ENCODE data around the gene ZNF423. TPM values are rescaled to one million over a fixed set of nuclear protein-coding genes. Genes with fewer than 3 reads are reported as not detected.
A peak's percentile ranks its signal among the peaks of the same experiment; 100 is the strongest.

The ZNF423 gene
- total and polyA plus RNA-seq, 2 donors, result 6.4 to 14.0 TPM

DNA sequence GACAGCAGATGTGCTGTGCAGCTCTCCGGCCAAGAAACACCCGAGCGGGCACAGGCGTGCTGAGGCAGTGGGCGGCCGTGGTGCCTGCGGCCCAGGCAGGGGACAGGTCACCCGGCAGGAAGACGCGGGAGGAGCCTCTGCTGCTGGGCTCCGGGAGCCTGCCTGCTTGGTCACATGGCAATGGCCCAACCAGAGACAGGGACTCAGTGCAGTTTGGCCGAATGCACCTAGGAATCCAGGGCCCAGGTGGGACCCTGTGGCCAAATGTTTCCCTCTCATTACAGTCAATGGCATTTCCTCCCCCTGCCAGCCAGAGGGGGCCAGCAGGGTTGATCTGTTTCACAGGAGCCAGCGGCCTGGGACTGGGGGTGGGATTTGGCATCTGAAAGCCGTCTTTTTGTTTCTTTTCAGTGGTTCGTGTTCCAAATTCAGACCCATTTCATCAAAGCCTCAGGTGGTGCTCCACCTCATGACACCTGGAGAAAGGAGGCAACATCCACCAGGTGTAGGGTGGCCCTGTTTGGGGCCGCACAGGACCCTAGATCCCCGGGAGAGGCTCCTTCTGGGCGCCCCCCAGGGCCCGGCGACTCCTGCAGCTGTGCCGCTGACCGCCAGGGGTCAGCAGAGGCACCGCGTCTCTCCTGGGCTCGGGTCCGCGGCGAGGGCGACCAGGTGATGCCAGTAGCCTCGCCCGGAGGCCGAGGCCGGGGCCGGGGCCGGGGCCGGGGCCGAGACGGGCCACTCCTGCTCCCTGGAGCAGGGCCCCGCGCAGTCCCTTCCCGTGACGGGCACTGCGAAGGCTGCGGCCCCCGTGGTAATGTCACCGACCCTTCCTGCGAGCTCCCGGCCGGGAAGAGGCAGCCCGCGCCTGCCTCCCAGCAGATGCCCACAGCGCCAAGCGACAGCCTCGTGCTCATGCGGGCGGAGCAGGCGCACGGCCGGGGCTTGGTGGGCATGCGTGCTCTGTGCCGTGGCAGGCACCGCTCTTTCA is 363.8 kb downstream of the ZNF423 start:
- WGBS, result 32% methylated on average over 62 of the region's 62 CpGs
- Histone ChIP-seq H3K36me3 (ENCODE audit: insufficient read depth) (no peaks in the 10 kb centered on the region), H3K4me1 (ENCODE audit: insufficient read depth) (no peaks in the 10 kb centered on the region), H3K4me3 (ENCODE audit: low read depth, low read length) (peak overlapping the region; percentile 16), H3K27ac (ENCODE audit: low read depth) (no peak overlapping the region)
- no peak for DNase-seq (ENCODE audit: extremely low spot score)

DNA sequence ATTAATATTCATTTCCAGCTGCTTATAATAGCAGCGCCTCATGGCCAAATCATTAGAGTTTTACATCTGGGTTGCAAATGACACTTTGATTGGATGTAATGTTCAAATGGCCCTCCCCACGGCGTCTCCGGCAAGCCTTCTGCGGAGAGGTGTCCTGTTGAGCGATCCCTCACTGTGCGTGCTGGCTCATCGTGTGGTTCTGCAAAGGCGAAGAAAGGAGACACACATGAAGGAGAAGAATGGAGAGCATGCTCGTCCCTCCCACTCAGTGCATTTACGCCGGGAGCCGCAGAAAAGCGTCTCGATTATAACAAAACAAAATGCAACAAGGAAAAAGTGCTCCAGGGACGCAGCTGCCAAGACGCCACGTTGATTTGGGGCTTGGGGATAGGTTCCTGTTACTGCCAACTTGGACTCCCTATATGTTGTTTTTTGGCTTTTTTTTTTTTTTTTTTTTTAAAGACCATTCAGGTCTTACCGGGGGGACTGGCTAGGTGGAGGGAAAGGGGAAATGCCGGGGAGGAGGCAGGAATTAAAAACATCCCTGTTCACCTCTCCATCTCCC is 364.7 kb downstream of the ZNF423 start:
- no peak for DNase-seq (ENCODE audit: extremely low spot score)
- Histone ChIP-seq H3K36me3 (ENCODE audit: insufficient read depth) (no peaks in the 10 kb centered on the region), H3K4me1 (ENCODE audit: insufficient read depth) (no peaks in the 10 kb centered on the region), H3K4me3 (ENCODE audit: low read depth, low read length) (no peak overlapping the region), H3K27ac (ENCODE audit: low read depth) (no peak overlapping the region)
- WGBS, result 86% methylated on average over 20 of the region's 20 CpGs

DNA sequence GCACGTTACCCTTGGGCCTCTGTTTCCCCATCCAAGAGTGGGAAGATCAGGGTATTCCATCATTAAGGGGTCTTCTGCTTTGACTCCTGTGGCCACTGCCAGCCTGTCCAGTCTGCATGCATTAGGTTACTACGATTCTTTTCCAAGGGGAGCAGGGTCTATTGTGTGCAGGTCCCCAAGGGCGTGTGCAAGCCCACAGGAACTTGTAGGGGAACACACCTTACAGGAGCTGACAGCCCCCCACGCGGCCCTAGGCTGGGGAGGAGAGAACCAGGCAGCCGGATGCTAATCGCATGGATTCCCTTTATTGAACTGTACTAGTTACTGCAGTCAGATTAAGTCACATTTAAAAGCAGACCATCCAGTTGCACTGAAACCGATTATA is 365.6 kb downstream of the ZNF423 start:
- DNase-seq (ENCODE audit: extremely low spot score), result no peak

DNA sequence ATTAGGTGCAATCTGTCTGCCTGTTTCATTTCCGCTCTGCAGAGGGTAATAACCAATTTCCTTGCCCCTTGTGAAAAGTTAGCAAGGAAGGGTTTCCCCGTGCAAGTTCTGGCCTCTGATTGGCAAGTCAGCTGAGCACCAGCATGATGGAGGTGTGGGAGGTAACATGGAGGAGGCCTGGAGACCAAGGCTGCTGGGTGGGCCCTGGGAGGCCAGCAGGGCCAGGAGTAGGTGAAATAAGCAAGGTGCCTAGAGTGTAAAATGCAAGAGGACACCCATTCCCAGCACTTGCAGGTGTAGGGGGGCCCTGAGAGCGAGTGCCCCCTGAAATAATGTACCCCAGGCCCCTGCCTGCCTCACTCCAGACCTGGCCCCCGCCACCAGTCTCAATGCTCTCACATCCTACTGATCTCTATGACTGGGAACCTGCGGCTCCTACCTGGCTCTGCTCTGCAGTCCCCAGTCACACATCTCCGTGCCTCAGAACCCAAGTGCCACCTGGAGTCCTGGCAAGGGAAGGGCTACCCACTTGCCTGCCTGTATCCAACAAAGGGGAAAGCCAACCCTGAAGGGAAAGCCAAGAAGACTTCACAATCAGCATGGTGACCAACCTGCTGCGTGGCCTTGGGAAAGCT is 366.1 kb downstream of the ZNF423 start:
- Histone ChIP-seq H3K36me3 (ENCODE audit: insufficient read depth) (no peaks in the 10 kb centered on the region), H3K4me3 (ENCODE audit: low read depth, low read length) (no peak overlapping the region), H3K4me1 (ENCODE audit: insufficient read depth) (no peaks in the 10 kb centered on the region), H3K27ac (ENCODE audit: low read depth) (no peak overlapping the region)
- 90% methylated on average over 7 of the region's 7 CpGs for WGBS
- no peak for DNase-seq (ENCODE audit: extremely low spot score)

More for the DNA sequence above, 365.6 kb downstream of the ZNF423 start:
- 92% methylated on average over 8 of the region's 8 CpGs for WGBS
- Histone ChIP-seq H3K4me3 (ENCODE audit: low read depth, low read length) (no peak overlapping the region), H3K4me1 (ENCODE audit: insufficient read depth) (no peaks in the 10 kb centered on the region), H3K27ac (ENCODE audit: low read depth) (no peak overlapping the region), H3K36me3 (ENCODE audit: insufficient read depth) (no peaks in the 10 kb centered on the region)

DNA sequence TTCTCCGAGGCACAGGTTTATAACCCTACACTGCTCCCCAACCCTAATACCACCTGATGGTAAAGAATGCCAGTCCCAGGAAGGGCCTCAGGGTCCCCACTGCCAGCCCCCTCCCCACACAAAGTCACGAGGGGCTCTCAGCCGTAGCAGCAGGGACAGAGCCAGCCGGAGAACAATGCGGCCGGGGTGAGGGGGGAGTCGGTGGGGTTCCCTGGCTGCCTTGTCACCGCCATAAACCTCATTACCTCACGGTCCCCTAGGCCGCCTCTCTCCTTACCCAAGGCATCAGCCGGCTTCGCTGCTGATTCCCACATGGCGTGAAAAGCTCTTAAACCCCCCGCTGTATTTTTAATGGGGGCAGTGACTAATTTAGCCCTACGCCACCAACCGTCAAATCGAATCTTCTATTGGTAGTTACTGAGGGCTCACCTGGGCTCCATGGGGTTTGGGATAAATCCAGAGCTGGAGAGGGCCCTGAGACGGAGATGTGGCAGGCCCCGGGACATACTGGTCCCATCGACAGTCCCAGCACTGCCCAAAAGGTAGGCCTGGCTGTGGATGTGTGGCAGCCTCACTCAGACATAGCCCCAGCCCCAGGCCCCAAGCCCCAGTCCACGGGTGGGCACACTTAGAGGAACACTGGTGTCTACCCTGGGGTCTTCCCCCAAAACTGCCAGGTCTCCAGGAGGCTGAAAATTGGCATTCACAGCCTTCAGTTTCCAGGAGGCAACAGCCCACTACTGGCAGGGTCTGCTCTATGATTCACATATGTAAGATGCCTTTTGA is 367.0 kb downstream of the ZNF423 start:
- Histone ChIP-seq H3K27ac (ENCODE audit: low read depth) (no peak overlapping the region), H3K4me1 (ENCODE audit: insufficient read depth) (no peaks in the 10 kb centered on the region), H3K36me3 (ENCODE audit: insufficient read depth) (no peaks in the 10 kb centered on the region), H3K4me3 (ENCODE audit: low read depth, low read length) (no peak overlapping the region)
- 89% methylated on average over 21 of the region's 21 CpGs for WGBS
- no peak for DNase-seq (ENCODE audit: extremely low spot score)

DNA sequence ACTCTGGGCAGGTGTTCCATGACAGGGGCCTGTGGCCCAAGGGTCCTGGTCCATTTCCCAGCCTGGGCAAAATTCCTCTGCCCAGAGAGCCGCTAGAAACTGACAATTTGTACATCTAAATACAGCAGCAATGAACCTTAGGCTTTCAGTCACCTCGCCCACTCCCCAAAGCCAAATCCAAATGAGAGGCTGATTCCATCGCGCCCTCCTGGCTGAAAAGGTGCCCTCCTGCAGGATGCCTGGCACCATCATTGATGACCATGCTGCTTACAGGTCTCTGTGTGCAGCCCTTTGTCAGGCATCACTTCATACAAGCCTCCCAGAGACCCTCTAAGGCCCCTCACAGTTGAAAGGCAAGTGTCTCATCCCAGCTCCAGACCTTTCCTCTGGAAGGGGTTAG is 367.6 kb downstream of the ZNF423 start:
- H3K27ac ChIP-seq (ENCODE audit: low read depth), result no peak overlapping the region
- no peaks in the 10 kb centered on the region for H3K4me1 ChIP-seq (ENCODE audit: insufficient read depth)
- no peak overlapping the region for H3K4me3 ChIP-seq (ENCODE audit: low read depth, low read length)
- H3K36me3 ChIP-seq (ENCODE audit: insufficient read depth), result no peaks in the 10 kb centered on the region
- no peak for DNase-seq (ENCODE audit: extremely low spot score)
- WGBS, result 92% methylated on average over 4 of the region's 4 CpGs

DNA sequence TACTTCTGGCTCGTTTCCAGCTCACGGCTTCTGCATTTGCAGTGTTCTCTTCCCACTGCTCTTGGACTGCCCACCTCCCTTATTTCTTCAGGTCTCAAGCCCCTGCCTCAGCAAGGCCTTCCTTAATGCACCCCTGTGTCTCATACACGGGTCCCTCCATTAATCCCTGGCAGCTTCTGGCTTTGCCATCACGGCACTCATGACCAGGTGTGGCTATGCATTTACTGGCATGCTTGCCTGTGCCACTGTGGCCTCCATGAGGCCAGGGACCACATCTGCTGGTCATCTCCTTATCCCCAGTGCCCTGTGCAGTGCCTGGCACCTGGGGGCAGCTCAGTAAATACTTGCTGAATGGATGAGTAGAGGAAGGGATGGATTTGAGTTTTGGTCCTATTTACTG is 368.2 kb downstream of the ZNF423 start:
- WGBS, result 80% methylated on average over 4 of the region's 4 CpGs
- Histone ChIP-seq H3K4me3 (ENCODE audit: low read depth, low read length) (no peak overlapping the region), H3K27ac (ENCODE audit: low read depth) (no peak overlapping the region), H3K4me1 (ENCODE audit: insufficient read depth) (no peaks in the 10 kb centered on the region), H3K36me3 (ENCODE audit: insufficient read depth) (no peaks in the 10 kb centered on the region)
- DNase-seq (ENCODE audit: extremely low spot score), result no peak

DNA sequence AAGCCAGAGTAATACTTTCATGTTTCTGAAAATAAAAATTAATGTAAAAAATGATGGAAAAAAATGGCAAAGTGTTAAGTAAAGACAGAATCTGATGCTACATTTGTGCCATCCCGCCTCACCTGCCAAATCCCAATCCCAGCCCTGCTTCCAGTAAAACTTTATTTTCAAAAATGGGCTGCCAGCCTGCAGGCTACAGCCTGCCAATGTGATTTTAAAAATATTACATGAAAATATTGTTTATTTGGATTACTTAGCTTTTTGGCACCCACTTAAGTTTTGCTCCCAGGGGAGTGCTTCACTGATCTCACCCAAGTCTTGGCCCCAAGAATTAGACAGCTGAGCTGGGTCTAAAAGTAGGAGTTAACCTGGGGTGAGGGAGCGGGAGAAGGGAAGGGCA is 369.5 kb downstream of the ZNF423 start:
- WGBS, result 92% methylated on average over 2 of the region's 2 CpGs
- Histone ChIP-seq H3K4me3 (ENCODE audit: low read depth, low read length) (no peak overlapping the region), H3K27ac (ENCODE audit: low read depth) (no peak overlapping the region), H3K36me3 (ENCODE audit: insufficient read depth) (no peaks in the 10 kb centered on the region), H3K4me1 (ENCODE audit: insufficient read depth) (no peaks in the 10 kb centered on the region)
- no peak for DNase-seq (ENCODE audit: extremely low spot score)

DNA sequence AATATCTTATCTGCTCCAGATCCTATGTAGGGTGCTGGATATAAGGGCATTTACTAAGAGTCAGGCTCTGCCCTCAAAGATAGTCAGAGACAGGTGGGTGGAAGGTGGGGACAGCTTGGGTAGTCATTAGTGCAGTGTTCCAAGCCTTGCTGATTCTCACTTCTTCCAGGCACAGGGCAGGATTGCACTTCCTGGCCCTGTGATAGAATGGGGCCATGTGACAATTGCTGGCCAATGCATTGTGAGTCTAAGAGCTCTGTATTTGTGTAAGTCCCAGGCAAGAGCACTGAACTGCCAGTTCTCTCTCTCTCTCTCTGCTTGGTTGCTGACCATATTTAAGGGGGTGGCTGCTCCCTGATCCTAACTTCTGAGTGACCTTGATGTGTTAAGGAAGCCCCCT is 370.2 kb downstream of the ZNF423 start:
- Histone ChIP-seq H3K36me3 (ENCODE audit: insufficient read depth) (no peaks in the 10 kb centered on the region), H3K4me1 (ENCODE audit: insufficient read depth) (no peaks in the 10 kb centered on the region), H3K27ac (ENCODE audit: low read depth) (no peak overlapping the region), H3K4me3 (ENCODE audit: low read depth, low read length) (no peak overlapping the region)
- DNase-seq (ENCODE audit: extremely low spot score), result no peak

GRCh38 chr16:49484936-49485335 is 371.0 kb downstream of the ZNF423 start:
- Histone ChIP-seq H3K4me1 (ENCODE audit: insufficient read depth) (no peaks in the 10 kb centered on the region), H3K27ac (ENCODE audit: low read depth) (no peak overlapping the region), H3K4me3 (ENCODE audit: low read depth, low read length) (no peak overlapping the region), H3K36me3 (ENCODE audit: insufficient read depth) (no peaks in the 10 kb centered on the region)
- WGBS, result 81% methylated on average over 8 of the region's 8 CpGs
- DNase-seq (ENCODE audit: extremely low spot score), result no peak

GRCh38 chr16:49484451-49484849 is 371.5 kb downstream of the ZNF423 start:
- WGBS, result 3% methylated on average over 18 of the region's 18 CpGs
- no peaks in the 10 kb centered on the region for H3K4me1 ChIP-seq (ENCODE audit: insufficient read depth)
- no peak overlapping the region for H3K27ac ChIP-seq (ENCODE audit: low read depth)
- no peaks in the 10 kb centered on the region for H3K36me3 ChIP-seq (ENCODE audit: insufficient read depth)
- no peak for DNase-seq (ENCODE audit: extremely low spot score)
- no peak overlapping the region for H3K4me3 ChIP-seq (ENCODE audit: low read depth, low read length)

- Histone ChIP-seq H3K4me1 (ENCODE audit: insufficient read depth) (no peaks in the 10 kb centered on the region), H3K36me3 (ENCODE audit: insufficient read depth) (no peaks in the 10 kb centered on the region), H3K27ac (ENCODE audit: low read depth) (no peak overlapping the region), H3K4me3 (ENCODE audit: low read depth, low read length) (no peak overlapping the region)
- DNase-seq (ENCODE audit: extremely low spot score), result no peak
- 43% methylated on average over 22 of the region's 22 CpGs for WGBS
These were observed 372.1 kb downstream of the ZNF423 start for GRCh38 chr16:49483651-49484450.

DNA sequence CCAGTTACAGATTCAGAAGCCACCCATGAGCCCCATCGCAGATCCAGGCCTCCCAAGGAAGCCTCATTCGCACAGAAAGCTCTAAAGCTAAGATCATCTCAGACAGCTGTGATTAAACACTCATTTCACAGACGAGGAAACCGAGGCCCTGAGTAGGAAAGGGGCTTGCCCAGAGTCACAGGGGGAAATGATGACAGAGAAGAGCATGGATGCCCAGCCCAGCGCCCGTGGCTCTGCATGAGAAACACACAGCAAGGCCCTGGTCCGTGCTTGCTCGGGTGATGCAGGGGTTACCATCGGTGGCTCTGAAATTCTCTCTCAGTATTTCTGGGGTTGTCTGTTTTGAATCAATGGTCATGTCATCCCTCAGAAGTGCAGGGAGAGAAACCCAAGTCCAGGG is 372.7 kb downstream of the ZNF423 start:
- Histone ChIP-seq H3K4me1 (ENCODE audit: insufficient read depth) (no peaks in the 10 kb centered on the region), H3K27ac (ENCODE audit: low read depth) (no peak overlapping the region), H3K36me3 (ENCODE audit: insufficient read depth) (no peaks in the 10 kb centered on the region), H3K4me3 (ENCODE audit: low read depth, low read length) (no peak overlapping the region)
- 90% methylated on average over 9 of the region's 9 CpGs for WGBS
- DNase-seq (ENCODE audit: extremely low spot score), result no peak

Data from urinary bladder (tissue), 4 donors.